Stimulated activated naive B cell treated with anti-CD40 and anti-IgM and Interleukin-4, amounts not matched to agents 10 μg/mL and 1 μg/mL and 100 μg/mL, for 72 hours (primary cell): Measurements from ENCODE around the gene KLK15.
"Not testable (repeated sequence)": the region's sequence is repeated elsewhere in the genome, so short reads cannot be mapped to it uniquely, and the experiment has no call there.

Experiments
- ATAC-seq, 2 donors: fragments of 150-1000 bp; cut with Tn5 transposase; replicated peaks; 2 replicates each; pipeline ENCODE4 v1.10.0; 2021; ENCODE audit warnings: moderate library complexity in 1 of 2
- DNase-seq: peaks from one replicate; pipeline ENCODE4 v3.0.0; 2021
- H3K27ac Mint-ChIP-seq: one replicate; pipeline ENCODE4 v1.8.0; 2022; ENCODE audit warnings: mild to moderate bottlenecking, mixed read lengths
- H3K27me3 Mint-ChIP-seq, 2 donors: one replicate each; pipeline ENCODE4 v1.8.0; 2022; ENCODE audit warnings: mixed read lengths in 2 of 2
- H3K36me3 Mint-ChIP-seq, 2 donors: one replicate each; pipeline ENCODE4 v1.8.0; 2022; ENCODE audit warnings: mixed read lengths in 2 of 2, mild to moderate bottlenecking in 1 of 2
- H3K4me1 Mint-ChIP-seq, 2 donors: one replicate each; pipeline ENCODE4 v1.8.0; 2022; ENCODE audit warnings: mixed read lengths in 2 of 2, mild to moderate bottlenecking in 1 of 2
- H3K4me3 Mint-ChIP-seq, 2 donors: one replicate each; pipeline ENCODE4 v1.8.0; 2022; ENCODE audit warnings: mild to moderate bottlenecking in 2 of 2, mixed read lengths in 2 of 2, moderate library complexity in 1 of 2
- H3K9me3 Mint-ChIP-seq, 2 donors: one replicate each; pipeline ENCODE4 v1.8.0; 2022; ENCODE audit warnings: mixed read lengths in 2 of 2, mild to moderate bottlenecking in 1 of 2

KLK15 gene

GRCh38 chr19:50820549-50821247 lies 12.7 kb downstream of the KLK15 start:
- Mint-ChIP-seq H3K4me3 (peak overlapping the region; percentile 78 to 81), H3K27me3 (peaks cover 52 to 61% of the 10 kb centered on the region in 2 donors), H3K9me3 (peaks cover 3 to 4% of the 10 kb centered on the region in 2 donors), H3K36me3 (peaks cover 7 to 13% of the 10 kb centered on the region in 2 donors), H3K4me1 (peaks cover 62 to 69% of the 10 kb centered on the region in 2 donors), H3K27ac (peak overlapping the region; percentile 68)
- ATAC-seq, result no peak
- no peak for DNase-seq

- no peak overlapping the region for H3K27ac Mint-ChIP-seq
- peaks cover 4% of the 10 kb centered on the region in 2 donors for H3K9me3 Mint-ChIP-seq
- ATAC-seq (no peak), DNase-seq (no peak)
- H3K36me3 Mint-ChIP-seq, result peaks cover 7 to 13% of the 10 kb centered on the region in 2 donors
- H3K4me3 Mint-ChIP-seq, result peak overlapping the region; percentile 78 to 81
- peaks cover 52 to 66% of the 10 kb centered on the region in 2 donors for H3K27me3 Mint-ChIP-seq
- peaks cover 62 to 69% of the 10 kb centered on the region in 2 donors for H3K4me1 Mint-ChIP-seq
Observed at GRCh38 chr19:50820086-50820485, 13.3 kb downstream of the KLK15 start.

DNA sequence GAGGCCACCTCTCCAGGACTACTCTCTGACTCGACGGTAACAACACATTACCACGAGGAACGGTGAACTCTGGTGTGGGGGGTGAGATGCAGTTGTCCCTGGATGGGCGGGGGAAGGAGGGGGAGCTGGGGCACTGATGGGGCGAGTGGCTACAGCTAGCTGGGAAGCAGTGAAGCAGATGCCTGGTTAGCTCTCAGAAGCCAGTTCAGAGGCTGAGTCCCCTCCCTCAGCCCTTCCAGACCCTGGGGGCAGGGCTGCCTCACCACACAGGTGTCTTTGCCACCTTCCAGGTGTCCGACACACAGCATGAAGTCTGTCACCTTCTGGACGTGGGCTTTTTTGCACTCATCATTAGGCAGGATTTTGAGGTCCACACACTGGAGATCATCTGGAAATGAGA lies 13.7 kb downstream of the KLK15 start:
- Mint-ChIP-seq H3K4me3 (peak overlapping the region; percentile 81 to 89), H3K4me1 (peaks cover 62 to 69% of the 10 kb centered on the region in 2 donors), H3K27ac (no peak overlapping the region), H3K9me3 (peaks cover 4% of the 10 kb centered on the region in 2 donors), H3K27me3 (peaks cover 57 to 71% of the 10 kb centered on the region in 2 donors), H3K36me3 (peaks cover 7 to 13% of the 10 kb centered on the region in 2 donors)
- no peak for ATAC-seq
- no peak for DNase-seq

DNA sequence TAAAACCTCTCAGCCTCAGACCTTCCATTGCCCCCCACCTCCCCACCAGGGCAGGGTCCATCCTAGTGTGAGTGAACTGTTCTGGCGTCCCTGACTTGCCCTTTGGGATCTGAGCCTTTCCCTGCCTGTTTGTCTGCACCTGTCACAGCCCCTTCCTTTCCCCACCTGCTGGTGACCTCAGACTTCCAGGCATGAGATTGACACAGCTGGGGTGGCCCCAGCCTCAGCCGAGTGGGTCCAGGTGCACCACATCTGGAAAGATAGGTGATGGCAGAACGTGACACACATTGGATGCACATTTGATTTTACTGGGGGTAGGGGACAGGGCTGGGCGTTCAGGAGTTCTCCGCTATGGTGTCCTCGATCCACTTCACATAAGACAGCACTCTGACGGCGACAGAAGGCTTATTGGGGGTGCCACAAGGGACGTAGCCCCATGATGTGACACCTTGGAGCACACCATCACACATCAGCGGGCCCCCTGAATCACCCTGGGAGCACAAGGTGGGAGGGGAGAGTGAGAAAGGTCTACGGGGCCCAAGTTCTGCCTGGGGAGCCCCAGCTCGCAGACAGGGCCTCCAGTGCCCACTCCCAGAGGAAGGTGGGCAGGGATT lies 14.4 kb downstream of the KLK15 start:
- Mint-ChIP-seq H3K27me3 (peaks cover 61 to 75% of the 10 kb centered on the region in 2 donors), H3K36me3 (peaks cover 7 to 13% of the 10 kb centered on the region in 2 donors), H3K4me3 (peak overlapping the region; percentile 79 to 89), H3K9me3 (peaks cover 4% of the 10 kb centered on the region in 2 donors), H3K27ac (peak overlapping the region; percentile 64), H3K4me1 (peaks cover 62 to 69% of the 10 kb centered on the region in 2 donors)
- no peak for DNase-seq
- ATAC-seq, result no peak

GRCh38 chr19:50817941-50818858 lies 15.2 kb downstream of the KLK15 start:
- Mint-ChIP-seq H3K27ac (peak overlapping the region; percentile 70), H3K9me3 (peaks cover 4% of the 10 kb centered on the region in 2 donors), H3K4me1 (peaks cover 59 to 69% of the 10 kb centered on the region in 2 donors), H3K4me3 (peak overlapping the region; percentile 79 to 89), H3K27me3 (peaks cover 61 to 74% of the 10 kb centered on the region in 2 donors), H3K36me3 (peaks cover 7 to 13% of the 10 kb centered on the region in 2 donors)
- ATAC-seq, result peak; percentile 58 to 64
- peak; percentile 66 for DNase-seq

DNA sequence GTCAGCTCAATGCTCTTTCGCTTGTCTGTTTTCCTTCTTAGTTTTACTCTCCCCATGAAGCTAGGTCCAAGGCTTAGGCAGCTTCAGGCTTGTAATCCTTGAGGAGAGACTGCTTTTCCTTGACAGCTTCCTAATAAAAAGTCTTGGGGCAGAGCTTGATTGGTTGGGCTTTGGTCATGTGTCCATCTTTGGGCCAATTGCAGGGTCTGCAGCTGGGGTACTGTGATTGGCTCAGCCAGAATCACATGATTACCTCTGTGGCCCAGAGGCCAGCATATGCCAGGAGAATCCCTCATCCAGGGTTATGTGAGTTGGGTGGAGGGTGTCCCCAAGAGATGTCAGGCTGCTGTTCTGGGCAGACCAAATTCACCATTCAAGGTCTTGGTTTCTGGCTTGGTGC lies 17.9 kb downstream of the KLK15 start:
- no peak overlapping the region for H3K27ac Mint-ChIP-seq
- peaks cover 48 to 67% of the 10 kb centered on the region in 2 donors for H3K27me3 Mint-ChIP-seq
- H3K4me1 Mint-ChIP-seq, result peaks cover 38 to 45% of the 10 kb centered on the region in 2 donors
- H3K36me3 Mint-ChIP-seq, result peaks cover 7 to 13% of the 10 kb centered on the region in 2 donors
- ATAC-seq (no peak), DNase-seq (no peak)
- H3K9me3 Mint-ChIP-seq, result peaks cover 5 to 7% of the 10 kb centered on the region in 2 donors
- no peak overlapping the region for H3K4me3 Mint-ChIP-seq

DNA sequence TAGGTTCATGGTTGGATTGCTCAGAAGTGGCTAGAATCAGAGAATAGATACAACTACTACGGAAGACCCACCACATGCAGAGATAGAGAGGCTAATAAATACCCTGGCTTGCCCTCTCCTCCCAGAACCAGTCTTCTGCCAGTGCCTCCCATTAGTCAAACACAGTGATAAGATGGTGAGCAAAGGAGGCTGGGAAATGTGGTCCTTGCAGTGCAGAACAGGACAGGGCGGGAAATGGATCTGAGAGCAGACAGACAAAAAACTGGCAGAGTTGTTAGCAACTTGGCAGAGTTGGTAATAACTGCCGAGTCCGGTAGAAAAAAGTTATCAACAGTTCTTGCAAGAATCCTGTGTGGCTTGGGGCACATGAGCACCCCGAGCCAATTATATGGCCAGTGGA lies 18.5 kb downstream of the KLK15 start:
- H3K27me3 Mint-ChIP-seq, result peaks cover 45 to 67% of the 10 kb centered on the region in 2 donors
- peaks cover 6 to 9% of the 10 kb centered on the region in 2 donors for H3K9me3 Mint-ChIP-seq
- peaks cover 33 to 39% of the 10 kb centered on the region in 2 donors for H3K4me1 Mint-ChIP-seq
- no peak for ATAC-seq
- H3K4me3 Mint-ChIP-seq, result no peak overlapping the region
- H3K36me3 Mint-ChIP-seq, result peaks cover 7 to 13% of the 10 kb centered on the region in 2 donors
- no peak for DNase-seq
- H3K27ac Mint-ChIP-seq, result no peak overlapping the region

- H3K27me3 Mint-ChIP-seq, result peaks cover 35 to 54% of the 10 kb centered on the region in 2 donors
- no peak for DNase-seq
- peaks cover 13 to 15% of the 10 kb centered on the region in 2 donors for H3K4me1 Mint-ChIP-seq
- peaks cover 7 to 12% of the 10 kb centered on the region in 2 donors for H3K9me3 Mint-ChIP-seq
- H3K36me3 Mint-ChIP-seq, result peaks cover 7 to 11% of the 10 kb centered on the region in 2 donors
- ATAC-seq, result no peak
- H3K27ac Mint-ChIP-seq, result no peak overlapping the region
- H3K4me3 Mint-ChIP-seq, result no peak overlapping the region
Observed at GRCh38 chr19:50812474-50812873, 20.9 kb downstream of the KLK15 start.

DNA sequence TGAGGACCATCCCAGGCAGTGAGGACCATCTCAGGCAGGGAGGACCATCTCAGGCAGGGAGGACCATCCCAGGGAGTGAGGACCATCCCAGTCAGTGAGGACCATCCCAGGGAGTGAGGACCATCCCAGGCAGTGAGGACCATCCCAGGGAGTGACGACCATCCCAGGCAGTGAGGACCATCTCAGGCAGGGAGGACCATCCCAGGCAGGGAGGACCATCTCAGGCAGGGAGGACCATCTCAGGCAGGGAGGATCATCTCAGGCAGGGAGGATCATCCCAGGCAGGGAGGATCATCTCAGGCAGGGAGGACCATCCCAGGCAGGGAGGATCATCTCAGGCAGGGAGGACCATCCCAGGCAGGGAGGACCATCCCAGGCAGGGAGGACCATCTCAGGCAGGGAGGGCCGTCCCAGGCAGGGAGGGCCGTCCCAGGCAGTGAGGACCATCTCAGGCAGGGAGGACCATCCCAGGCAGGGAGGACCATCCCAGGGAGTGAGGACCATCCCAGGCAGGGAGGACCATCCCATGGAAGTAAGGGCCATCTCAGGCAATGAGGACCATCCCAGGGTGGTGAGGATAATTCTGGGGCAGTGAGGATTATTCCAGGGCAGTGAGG lies 21.6 kb downstream of the KLK15 start:
- not testable (repeated sequence) for H3K36me3 Mint-ChIP-seq, ATAC-seq, H3K27ac Mint-ChIP-seq, H3K4me3 Mint-ChIP-seq, H3K4me1 Mint-ChIP-seq, DNase-seq
- peaks cover 35 to 54% of the 10 kb centered on the region in 2 donors for H3K27me3 Mint-ChIP-seq
- peaks cover 6 to 12% of the 10 kb centered on the region in 2 donors for H3K9me3 Mint-ChIP-seq

DNA sequence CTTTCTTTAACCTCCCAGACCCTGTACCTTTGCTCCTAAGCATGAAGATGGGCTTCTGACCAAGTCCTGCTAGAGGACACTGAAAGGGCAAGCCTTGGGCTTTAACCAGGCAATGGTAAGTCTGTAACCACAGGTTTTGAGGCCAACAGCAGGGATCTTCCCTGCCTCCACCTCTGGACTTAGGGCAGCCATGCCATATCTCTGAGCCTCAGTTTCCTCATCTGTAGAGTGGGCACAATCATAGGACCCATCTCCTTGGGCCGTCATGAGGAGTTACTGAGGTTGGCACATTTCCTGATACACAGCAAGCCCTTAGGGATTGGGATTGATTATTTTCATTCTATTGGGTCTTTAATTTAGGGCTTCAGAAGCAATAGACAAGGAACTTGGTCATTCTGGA lies 24.5 kb downstream of the KLK15 start:
- Mint-ChIP-seq H3K27me3 (peaks cover 19 to 30% of the 10 kb centered on the region in 2 donors), H3K4me1 (peaks cover 11 to 20% of the 10 kb centered on the region in 2 donors), H3K4me3 (no peak overlapping the region), H3K27ac (no peak overlapping the region), H3K9me3 (peaks cover 3 to 8% of the 10 kb centered on the region in 2 donors), H3K36me3 (peaks cover 4 to 7% of the 10 kb centered on the region in 2 donors)
- ATAC-seq (no peak), DNase-seq (no peak)

DNA sequence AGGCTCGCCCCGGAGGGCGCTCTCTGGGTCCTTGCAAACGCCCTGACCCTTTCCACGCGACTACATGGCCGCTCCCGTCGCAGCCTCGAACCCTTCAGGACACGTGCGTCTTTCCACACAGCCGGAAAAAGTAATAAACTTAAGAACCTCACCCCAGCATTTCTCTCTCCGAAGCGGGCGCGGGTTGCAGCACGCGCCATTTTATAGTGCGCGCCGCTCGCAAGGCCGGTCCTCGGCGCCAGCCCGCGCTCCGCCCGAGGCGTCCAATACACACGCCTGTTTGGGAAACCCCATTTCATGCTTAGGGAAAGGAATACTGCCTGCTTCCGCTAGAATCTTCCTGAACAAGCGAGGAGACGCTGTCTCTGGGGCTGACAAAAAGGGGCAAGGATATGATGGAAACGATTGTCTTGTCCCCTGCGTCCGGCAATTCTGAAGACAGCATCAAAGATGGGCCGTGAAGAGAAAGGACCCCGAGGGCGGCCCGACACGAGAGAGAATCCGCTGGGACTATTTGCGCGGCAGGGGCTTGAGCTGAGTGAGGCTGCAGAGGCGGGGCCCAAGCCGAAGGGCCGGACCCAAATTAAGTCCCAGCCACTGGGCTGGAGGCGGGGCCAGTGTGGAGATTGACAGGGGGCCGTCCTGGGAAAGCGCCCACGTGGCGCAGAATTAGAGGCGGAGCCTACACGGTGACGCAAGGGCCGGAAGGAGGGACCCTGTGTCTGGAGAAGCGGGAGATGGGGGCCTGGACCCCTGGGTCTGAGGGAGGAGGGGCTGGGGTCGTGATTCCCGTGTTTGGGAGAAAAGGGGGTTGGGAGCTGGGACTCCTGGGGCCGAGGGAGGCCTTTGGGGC lies 28.7 kb downstream of the KLK15 start:
- H3K36me3 Mint-ChIP-seq, result peaks cover 23 to 42% of the 10 kb centered on the region in 2 donors
- peaks cover 30 to 42% of the 10 kb centered on the region in 2 donors for H3K4me1 Mint-ChIP-seq

DNA sequence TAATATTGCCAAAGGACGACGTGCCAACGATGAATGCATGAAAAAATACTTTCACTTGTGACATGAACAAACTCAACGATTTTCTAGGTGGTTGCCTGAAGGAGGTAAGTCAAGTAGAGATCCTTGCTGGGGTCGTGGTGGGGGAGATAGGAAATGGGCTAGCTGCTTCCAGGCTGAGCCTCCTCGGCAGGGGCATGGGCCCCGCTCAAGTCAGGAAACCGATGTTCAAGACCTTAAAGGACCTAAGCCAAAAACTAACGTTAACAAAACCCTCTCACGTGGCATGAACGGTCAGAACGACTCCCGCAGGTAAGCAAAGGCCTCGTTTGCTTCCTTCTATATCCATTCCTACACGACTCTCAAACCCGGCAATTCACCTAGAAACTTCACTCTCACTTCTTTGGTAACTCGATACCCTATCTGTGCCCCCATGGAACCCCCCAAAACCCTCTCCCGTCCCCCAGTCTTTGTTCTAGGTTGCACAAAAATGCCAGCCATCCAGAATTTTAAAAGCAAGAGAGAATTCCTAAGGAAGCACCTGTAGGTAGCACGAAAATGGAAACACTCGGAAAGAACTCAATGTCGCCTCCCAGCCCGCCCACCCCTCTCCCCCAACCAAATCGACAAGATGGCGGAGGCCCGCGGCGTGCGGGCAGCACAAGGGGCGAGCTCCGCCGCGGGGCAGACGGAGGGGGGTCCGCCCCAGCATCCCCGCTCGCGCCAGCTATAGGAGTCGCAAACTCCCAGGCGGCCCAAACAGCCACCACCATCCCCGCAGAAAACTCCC lies 29.5 kb downstream of the KLK15 start:
- Mint-ChIP-seq H3K4me1 (peaks cover 31 to 48% of the 10 kb centered on the region in 2 donors), H3K4me3 (peak overlapping the region; percentile 92 to 98), H3K9me3 (no peaks in the 10 kb centered on the region), H3K27ac (peak overlapping the region; percentile 100), H3K27me3 (no peaks in the 10 kb centered on the region), H3K36me3 (peaks cover 23 to 45% of the 10 kb centered on the region in 2 donors)
- ATAC-seq, result peak; percentile 4 to 33
- DNase-seq, result no peak

More for the DNA sequence above, 28.7 kb downstream of the KLK15 start:
- peak; percentile 98 for DNase-seq
- H3K9me3 Mint-ChIP-seq, result peaks cover 0 to under 1% of the 10 kb centered on the region in 2 donors
- peaks cover under 1 to 2% of the 10 kb centered on the region in 2 donors for H3K27me3 Mint-ChIP-seq
- peak; percentile 95 to 98 for ATAC-seq
- H3K4me3 Mint-ChIP-seq, result peak overlapping the region; percentile 92 to 98
- H3K27ac Mint-ChIP-seq, result peak overlapping the region; percentile 100
